HG03159 (cell line): ENCODE results near the gene RILPL1.
"Not testable (repeated sequence)": the region's sequence is repeated elsewhere in the genome, so short reads cannot be mapped to it uniquely, and the experiment has no call there.

Source experiments
- ATAC-seq: cut with Tn5 transposase; IDR thresholded peaks from one replicate; pipeline ENCODE4 v1.9.1; 2021; ENCODE audit warnings: mild to moderate bottlenecking, moderate library complexity; ENCODE audit not compliant: unreplicated experiment

RILPL1 gene

DNA sequence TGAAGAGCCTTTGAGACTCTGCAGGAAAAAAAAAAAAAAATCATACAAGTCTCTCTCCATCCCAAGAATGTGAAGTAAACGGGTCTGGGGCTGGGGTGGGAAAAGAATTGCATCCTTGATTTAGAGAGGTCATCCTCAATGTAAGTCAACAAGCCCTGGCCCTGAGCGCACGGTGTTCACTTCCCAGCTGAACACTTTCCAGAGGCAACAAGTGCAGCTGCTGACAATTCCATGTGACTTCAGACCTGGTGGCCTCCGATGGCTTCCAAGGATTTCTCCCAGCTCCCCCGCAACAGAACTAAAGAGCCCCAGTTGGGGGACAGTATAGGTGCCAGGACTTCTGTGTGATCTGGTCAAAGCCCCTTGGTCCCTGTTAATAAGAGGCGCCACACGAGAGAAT lies 2.4 kb downstream of the RILPL1 start:
- ATAC-seq: no peak

DNA sequence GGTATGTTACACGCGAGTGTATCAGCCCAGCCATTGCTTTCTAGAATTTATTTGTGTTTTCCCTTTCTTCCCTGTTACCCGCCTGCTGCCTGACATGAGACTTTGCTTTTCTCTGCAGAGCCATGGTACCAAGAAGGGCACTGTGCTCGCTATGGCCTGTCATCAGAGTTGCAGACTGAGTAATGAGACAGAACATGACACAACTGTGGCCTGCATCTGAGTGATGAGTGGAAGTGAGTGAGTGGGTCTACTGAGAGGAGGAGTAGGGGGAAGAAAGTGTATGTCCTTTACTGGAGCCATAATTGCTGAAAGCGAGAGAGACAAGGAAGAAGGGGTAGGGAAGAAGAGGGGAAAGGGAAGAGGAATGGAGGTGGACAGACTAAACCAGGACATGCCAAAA lies 2.9 kb downstream of the RILPL1 start:
- no peak for ATAC-seq

DNA sequence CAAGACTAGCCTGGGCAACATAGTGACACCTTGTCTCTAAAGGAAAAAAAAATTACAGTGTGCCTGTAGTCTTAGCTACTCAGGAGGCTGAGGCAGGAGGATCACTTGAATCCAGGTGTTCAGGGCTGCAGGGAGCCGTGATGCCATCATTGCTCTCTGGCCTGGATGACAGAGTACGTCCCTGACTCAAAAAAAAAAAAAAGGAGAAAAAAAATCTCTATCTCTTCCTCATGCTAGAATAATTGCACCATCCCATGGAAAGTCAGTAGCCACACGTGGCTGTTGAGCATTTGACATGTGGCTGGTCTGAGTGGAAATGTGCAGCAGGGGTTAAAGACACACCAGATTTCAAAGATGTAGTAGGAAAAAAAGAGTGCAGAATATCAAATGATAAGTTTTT lies 3.8 kb downstream of the RILPL1 start:
- no peak for ATAC-seq

DNA sequence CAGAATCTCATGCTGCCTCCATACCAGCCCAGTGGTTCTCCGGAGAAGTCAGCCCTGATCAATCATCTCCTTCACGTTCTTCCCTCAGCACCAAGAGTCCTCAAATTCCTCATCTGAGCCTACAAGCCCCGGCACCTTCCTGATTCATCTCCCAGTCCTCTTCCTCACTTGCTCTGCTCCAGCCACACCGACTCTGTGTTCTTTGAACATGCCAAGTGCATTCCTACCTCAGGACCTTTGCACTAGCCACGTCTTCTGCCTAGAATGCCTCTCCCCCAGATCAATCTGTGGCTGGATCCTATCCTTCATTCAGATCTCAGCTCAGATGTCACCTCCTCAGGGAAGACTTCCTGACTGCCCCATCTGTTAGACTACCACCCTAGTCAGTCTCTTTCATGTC lies 4.7 kb downstream of the RILPL1 start:
- no peak for ATAC-seq

DNA sequence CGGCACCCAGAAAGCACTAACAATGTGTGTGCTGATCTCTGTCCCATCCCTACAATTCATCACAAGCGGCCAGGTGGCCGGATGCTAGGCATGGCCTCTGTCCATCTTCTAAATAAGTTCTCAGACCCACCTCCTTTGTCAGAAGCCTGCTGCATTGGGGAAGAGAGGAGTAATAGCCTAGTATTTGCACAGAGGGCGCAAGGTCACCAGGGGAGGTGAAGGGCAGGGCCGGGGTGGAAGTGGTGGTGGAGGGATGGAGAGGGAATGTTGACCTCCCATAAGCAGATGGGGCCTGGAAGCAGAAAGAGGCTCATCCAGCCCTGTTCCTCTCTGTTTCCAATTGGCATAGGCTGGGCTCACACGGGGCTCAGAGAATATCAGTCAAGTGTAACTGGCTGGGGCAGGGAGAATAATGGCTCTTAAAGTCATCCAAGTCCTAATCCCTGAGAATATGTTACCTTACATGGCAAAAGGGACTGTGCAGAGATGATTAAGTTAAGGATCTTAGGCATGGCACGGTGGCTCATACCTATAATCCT lies 6.9 kb downstream of the RILPL1 start:
- no peak for ATAC-seq

DNA sequence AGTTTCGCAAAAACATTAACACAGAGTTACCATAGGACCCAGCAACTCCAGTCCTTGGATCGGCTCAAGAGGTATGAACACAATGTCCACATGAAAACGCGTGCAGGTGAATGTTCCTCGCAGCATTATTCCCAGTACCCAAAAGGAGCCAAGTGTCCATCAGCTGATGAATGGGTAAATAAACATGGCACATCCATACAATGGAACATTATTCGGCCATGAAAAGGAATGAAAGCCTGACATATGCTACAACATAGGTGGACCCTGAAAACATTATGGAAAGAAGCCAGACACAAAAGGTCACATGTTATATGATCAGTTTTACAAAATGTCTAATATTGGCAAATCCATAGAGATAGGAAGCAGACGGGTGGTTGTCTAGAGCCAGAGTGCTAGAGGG lies 9.1 kb downstream of the RILPL1 start:
- no peak for ATAC-seq

DNA sequence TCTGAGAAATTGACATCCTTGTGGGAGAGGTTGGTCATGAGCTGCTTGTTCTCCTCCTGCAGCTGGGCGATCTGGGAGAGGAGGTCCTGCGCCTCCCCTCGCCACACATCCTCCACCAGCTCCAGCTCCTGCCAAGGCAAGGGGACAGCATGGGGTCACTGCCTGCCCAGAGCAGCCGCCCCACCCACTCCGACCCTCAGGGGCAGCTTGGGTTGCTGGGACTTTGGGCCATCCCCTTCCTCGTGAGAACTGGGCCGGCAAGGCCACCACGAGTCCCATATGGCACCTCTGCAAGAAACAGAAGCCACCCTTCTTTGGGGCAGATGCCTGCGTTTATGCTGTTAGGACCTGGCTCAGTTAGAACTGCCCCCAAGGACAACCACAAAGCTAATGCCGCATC lies 10.0 kb downstream of the RILPL1 start:
- ATAC-seq: no peak

DNA sequence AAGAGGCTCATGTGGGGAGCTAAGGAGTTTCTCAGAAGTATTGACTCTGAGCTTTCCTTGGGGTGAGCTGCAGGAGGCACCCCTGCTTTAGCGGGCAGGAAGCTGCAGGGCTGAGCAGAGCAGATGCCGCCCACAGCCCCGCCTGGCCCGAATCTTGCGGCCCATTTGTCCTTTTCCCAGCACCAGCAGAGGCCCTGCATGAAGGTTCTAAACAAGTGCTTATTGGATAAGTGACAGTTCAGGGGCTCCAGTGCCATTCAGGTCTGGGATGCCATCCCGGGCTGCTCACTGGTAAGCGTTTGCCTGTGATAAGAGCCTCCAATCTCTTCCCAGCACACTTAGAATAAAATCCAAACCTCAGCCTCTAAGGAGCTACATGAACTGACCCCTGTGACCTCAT lies 11.4 kb downstream of the RILPL1 start:
- ATAC-seq: no peak

DNA sequence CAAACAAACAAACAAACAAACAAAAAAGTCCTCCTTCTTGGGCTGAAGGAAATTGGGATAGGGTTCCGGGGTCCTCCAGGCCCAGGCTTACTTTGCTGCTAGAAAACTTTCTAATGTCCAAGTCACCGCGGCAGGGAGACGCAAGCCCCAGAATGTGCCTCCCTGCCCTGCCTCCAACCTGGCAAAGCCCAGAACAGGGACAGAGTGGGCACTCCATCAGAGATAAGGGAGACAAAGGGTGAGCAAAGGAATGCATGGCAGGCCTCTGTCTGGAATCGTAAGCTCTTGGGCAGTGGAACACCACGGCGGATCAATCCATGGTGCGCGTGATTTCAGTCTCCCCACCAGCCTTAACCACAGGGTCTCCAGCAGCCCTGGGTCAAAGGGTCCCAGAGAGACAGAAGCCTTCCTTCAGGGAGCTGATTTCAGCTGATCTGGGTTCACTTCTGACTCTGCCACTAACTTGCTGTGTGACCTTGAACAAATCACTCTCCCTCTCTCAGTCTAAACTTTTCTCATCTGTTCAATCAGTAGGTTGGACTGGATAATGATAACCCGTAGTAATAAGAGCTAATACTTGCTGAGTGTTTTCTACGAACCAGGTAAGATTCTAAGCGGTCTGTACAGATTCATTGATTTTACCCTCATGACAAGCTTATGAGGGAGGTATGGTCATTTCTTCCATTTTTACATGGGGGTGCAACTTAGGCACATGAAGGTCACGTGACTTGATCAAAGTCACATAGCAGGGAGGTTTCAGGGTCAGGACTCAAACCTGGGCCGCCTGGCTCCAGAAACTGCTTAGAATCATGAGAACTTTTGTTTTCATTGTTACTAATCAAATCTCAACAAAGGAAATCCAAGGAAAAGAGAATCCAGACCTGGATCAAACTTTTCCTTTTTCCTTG lies 12.7 kb downstream of the RILPL1 start:
- ATAC-seq: no peak

DNA sequence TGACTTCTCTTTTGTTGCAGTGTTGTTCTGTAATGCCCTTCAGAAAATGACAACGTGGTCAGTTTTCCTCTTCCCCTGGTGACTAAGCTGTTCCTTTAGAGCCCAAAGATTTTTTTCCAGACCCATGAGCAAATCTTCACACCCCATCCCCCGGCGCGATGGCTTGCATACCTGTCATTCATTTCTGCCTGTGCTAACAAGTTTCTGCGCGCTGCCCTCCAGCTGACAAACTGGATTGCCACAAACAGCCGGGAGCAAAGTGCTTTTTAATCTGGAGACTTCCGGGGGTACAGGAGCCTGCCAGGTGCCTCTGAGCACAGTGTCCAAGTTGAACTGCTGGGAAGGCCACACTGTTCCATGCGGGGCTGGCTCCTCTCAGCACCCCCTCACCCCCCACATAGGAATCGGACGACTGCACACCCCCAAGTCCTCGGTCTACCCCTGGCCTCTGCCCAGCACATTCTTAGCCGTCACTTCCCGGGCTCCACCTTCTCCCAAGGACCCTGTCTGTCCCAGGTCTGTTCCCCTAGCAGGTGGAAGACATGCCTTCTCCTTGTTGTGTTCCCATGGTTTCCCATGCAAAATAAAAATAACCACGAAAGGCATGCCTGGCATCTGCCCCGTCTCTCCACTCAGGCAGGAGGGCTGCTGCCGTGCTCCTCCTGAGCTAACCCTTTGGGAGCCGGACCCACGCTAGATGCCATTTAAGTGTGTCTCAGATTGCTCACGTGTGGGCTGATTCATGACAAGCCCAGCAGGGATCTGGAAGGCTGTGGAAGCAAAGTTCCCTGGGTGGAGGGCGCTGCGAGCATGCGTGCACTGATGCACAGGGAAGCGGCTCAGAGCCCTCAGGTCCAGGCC lies 14.1 kb downstream of the RILPL1 start:
- no peak for ATAC-seq

DNA sequence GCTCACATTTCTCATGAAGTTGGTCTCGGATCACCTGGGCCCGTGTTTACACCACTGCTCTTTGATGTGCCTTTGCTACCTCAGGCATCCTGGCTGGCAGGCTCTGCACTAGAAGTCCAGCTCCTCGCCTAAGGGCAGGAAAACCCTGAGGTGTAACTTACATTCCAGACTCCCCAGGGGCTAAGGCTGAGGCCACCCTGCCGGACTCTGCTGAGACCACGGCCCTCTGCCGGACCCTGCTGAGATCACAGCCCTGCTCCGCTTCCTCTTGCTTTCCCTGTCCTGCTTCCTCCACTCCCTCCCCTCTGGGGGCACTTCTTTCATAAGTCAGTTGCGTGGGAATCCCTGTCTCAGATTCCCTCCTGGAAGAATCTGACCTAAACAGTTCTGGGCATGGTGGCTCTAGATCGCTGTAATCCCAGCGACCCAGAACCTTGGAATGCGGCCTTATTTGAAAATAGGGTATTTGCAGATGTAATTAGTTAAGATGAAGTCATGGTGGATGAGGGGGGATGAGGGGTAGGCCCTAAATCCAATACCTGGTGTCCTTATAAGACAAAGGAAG lies 17.2 kb downstream of the RILPL1 start:
- ATAC-seq: no peak

DNA sequence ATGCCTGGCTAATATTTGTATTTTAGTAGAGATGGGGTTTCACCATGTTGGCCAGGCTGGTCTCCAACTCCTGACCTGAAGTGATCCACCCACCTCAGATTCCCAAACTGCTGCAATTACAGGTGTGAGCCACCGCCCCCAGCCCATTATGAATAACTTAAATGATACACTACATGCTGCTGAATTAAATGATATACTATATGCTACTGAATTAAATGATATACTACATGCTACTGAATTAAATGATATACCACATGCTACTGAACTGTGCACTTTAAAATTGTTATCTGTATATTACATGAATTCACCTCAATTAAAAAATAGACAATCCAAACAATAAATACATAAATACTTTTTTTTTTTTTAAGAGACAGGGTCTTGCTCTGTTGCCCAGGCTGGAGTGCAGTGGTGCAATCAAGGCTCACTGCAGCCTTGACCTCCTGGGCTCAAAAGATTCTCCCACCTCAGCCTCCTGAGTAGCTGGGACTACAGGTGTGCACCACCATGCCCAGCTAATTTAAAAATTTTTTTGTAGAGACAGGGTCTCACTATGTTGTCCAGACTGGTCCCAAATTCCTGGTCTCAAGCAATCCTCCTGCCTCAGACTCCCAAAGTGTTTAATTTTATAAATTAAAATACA lies 18.8 kb downstream of the RILPL1 start:
- ATAC-seq: not testable (repeated sequence)

DNA sequence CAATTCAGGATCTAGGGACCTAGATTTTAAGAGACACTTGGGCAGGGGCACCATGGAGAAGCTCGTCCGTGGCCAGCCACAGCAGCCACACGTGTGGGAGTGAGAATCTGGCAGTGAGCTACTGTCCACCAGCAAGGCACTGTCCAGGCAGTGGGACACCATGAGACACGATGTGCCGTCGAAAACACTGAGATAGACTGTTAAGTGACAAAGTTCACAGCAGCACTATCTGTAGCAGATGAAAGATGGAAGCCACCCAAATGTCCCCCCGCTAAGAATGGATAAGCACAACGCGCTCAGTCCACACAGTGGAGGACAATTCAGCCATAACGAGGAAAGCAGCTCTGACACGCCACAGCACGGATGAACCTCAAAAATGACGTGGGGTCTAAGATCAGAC lies 19.7 kb downstream of the RILPL1 start:
- no peak for ATAC-seq

DNA sequence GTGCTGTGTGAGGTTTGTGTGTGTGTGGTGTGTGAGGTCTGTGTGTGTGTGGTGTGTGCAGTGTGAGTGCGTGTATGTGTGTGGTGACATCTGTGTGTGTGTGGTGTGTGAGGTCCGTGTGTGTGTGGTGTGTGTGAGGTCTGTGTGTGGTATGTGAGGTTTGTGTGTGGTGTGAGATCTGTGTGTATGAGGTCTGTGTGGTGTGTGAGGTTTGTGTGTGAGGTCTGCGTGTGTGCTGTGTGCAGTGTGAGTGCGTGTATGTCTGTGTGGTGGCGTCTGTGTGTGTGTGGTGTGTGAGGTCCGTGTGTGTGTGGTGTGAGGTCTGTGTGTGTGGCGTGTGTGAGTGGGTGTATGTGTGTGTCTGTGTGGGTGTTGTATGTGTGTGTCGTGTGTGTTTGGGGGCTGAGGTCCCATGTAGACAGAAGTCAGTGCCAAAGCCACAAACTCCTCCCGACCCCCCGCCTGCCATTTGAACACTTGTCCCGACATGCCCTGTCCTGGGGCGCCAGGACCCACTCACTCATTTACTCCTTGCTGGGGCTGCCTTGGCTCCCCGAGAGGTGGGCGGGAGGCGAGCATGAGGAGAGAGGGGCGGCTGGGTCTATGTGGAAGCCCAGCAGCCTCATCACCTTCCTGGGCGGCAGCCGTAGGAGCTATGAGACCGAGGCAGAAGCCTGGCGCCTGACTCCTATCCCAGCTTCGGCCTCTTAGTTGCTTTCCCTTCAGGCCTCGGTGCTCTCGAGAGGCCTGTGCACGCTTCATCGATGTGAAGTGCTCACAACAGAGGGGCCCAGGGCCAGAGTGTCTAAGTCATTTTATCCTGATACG lies 20.5 kb downstream of the RILPL1 start:
- no peak for ATAC-seq

DNA sequence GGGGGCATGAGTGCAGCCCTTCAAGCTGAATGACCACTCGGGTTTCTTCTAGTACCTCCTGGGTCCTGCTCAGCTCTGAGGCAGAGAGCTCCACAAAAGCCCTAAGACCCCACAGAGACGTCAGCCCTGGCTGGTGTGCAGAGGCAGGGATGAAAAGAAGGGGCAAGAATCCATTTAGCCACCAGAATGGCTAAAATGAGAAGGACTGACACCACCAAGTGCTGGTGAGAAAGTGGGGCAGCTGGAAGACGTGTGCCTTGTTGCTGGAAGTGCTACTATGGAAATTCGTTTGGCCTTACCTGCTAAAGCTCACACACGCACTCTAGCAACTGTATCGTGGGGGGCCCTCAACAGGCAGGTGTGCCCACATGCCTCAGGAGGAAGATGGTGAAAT lies 26.7 kb downstream of the RILPL1 start:
- no peak for ATAC-seq

DNA sequence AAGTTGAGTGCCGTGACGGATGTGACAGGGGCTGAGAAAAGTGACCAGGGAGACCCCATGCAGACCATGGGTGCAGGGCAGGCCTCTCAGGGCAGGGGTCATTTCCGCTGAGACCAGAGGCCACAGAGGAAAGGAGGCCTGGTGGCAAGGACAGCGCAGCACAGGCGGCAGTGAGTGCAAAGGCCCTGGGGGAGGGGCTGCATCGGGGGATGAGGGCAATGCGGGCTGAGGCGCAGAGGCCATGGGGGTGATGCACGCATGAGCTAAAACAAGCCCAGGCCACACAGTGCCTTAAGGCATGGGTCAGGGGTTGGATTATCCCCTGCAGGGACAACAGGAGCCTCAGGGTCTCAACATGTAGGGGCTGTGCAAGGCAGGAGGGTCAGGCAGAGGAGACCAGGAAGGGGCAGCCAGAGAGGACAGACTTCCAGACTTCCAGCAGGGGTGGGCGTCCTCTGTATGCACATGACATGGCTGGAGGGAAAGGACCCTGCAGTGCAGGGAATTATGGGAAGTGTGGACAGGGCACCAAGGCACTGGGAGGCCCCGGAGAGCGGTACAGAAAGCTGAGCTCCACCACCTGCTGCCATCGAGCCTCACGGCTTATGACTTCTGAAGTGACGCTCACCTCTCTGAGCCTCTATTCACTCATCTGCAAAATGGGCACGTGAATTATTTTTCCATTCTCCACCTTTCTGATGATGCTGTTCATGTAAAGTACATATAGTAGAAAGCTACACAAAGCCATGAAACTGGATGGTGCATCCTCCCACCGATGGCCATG lies 27.3 kb downstream of the RILPL1 start:
- ATAC-seq: no peak

DNA sequence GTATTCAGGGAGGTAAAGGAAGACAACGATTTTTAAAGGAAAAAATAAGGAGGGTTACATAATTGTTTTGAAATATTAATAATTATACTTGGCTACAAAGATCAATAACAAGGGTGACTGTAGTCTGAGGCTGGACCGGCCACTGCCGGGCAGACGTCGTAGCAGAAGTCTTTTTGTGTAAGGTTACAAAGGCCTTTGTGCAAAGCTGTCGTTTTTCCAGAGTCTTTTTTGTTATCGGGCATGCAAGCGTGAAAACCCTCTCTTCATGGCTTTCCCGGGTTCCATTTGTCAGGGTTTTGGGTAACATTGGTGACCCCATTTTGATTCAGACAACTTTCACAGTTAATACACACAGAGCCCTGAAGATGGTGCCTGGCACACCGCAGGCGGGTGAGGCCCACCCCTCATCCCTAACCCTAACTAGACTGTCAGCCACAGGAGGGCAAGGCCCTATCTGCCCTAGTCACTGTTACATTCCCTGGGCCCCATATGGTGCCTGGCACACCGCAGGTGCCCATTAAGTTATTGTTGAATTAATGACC lies 31.3 kb downstream of the RILPL1 start:
- no peak for ATAC-seq

DNA sequence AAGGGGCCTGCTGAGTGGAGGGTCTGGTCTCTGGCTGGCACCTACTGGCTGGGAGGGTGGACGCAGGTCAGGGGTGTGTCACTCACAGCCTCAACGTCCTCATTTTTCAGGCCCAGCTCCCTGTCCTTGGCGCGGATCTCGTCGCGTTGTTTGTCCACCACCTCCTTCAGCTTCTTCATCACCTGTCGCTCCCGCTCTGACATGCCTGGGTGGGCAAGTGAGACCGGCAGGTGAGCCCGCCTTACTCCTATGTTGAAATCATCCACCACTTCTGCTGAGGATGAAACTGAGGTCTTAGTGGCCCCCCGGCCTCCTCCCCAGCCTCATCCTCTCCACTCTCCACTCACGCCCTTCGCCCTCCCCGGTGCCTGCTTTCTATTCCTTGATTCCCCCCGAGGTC lies 34.2 kb downstream of the RILPL1 start:
- no peak for ATAC-seq
